HG03135 (cell line): ENCODE measurements around the gene P2RX7.

Source experiments
- ATAC-seq: cut with Tn5 transposase; IDR thresholded peaks from one replicate; pipeline ENCODE4 v1.9.1; 2021; ENCODE audit warnings: mild to moderate bottlenecking, moderate library complexity; ENCODE audit not compliant: unreplicated experiment

P2RX7 gene

GRCh38 chr12:121132601-121133481, at the start of gene P2RX7:
P2RX7 (plus strand) TSS chr12:121132876; CDS start chr12:121132971, 95 bp downstream.
- ATAC-seq = no peak

- no peak for ATAC-seq
Measured at GRCh38 chr12:121084229-121084628, 48.4 kb upstream of the P2RX7 start.

- ATAC-seq = no peak
Measured at GRCh38 chr12:121085069-121085468, 47.6 kb upstream of the P2RX7 start.

DNA sequence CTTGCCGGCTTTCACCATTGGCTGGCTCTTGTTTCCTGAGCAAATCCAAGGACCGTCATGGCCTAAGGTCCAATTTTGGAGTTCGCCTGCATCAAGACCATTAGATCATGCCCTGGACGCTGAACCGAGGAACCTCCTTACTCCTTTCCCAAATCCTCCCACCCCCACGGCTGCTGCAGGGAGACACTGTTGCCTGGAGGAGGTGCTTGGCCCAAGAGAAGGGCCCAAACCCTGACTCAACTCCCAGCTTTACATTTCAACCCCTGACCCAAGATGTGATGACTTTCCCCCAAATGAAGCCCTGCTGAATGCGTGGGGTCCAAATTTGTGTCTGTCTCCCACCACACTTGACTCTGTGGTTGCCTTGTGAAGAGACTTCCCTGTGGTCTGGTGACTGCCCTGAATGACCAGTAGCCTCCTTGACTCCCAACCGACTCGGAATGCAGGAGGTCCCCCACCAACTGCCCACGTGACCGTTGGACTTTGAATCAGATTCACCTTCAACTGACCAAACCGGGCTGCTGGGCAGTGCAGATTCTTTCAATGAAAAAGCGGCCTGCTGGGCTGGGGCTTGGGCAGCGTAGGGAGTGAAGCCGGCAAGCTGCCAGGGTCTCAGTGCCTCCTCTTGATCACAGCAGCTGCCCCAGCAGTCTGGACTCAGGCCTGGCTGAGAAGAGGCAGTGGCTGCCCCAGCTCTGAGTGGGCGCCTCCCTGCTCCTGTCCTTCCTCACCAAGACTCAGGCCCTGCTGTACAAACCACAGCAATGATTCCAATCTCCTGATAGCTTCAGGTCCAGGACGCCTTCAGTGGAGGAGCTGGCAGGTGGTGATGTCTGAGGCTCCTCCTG, 46.9 kb upstream of the P2RX7 start:
- no peak for ATAC-seq

DNA sequence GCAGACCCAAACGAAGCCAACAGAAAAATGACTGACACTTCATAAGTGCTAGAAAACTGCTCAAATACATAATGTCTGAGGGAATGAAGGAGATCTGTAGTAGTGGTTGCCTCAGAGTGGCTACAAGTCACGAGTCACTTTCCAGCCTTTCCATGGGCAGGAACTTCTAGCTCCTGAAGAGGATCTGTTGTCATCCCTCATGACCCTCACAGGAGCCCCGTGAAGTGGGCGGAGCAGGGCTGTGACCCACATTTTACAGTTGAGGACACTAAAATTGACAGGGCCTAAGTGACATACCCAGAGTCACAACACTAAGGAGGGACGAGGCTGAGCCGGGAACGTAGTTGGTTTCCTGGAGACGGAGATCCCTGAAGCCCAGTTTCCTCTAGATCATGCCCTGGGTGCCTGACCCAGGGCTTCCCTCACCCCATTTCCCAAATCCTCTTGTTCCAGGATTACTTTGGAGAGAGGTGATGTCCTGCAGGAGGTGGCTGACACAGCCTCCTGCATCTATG, 45.8 kb upstream of the P2RX7 start:
- ATAC-seq = no peak

DNA sequence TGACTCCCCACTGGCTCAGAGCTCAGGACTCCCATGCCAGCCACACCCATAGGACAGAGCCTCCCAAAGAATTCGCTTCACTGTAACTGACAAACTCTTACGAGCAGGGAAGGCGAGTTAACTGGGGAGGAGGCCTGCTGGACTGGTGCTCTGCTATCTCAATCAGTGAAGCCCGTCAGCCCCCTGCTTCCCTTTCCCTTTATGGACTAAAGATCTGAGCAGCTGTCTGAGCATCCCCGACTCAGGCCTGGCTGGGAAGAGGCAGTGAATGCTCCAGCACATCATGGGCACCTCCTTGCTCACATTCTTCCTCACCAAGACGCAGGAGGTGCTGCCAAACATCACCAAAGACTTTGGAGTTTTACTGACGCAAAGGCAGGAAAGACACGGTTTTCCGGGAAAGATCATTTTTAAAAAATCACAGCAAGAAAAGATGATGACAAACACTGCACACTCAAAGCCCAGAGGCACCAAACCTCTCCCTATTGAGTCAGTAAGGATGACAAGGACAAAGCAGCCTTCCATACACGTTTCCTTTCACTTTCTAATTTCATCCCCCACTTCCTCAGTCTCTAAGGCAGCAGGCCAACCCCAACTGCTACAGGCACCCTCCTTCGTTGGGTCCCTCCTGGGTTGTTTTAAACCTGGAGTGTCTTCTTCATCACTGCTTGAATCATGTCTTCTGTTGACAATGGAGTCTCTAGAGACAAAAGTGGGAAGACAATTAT, 45.0 kb upstream of the P2RX7 start:
- no peak for ATAC-seq

DNA sequence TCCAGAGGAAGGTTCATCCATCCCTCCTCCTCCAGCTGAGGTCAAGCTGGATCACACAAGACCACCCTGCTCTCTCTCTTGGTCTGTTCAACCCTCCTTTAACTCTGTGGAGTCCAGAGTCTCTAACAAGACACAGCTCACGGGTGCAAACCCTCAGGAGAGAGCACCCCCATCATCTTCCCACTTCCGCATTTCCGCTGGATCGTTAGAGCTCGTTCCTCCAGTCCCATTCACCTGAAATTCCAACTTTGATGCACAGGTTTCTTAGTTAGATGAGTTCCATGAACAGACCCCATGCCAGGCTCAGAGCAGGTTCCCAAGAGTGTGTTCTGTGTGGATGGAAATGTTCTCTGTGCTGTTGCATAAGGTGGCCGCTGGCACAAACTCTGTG, 44.5 kb upstream of the P2RX7 start:
- ATAC-seq = no peak

DNA sequence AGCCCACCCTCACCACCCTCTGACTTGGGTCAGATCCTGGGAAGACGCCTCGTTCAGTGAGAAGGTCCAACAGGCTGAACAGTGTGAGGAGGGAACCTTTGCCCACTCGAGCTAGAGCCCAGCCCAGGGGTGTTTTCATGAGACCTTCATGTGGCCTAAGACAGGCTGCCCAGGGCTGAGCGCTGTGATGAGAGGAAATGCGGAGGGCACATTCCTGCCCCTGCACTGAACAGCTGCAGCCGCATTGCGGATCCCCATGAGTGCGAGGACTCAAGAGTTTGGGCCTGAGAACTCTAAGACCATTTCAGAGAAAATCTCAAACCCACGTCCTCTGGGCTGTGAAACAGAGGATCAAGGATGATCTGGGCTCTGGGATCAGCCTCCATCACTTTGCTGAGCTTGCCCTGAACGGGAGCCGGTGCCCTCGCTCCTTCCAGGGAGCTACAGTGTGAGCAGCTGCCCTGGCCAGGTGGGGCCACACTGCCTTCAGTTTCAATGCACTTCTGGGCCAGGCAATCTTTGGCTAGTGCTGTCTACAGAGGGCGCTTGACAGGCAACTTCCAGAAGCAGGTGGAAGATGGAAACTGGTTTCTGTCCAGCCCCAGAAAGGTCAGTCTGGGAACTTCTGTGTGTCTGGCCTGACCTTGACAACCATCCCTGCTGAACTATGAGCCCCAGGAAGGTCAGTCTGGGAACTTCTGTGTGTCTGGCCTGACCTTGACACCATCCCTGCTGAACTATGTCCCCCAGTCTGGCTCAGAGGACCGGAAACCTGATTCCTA, 43.5 kb upstream of the P2RX7 start:
- ATAC-seq = no peak

DNA sequence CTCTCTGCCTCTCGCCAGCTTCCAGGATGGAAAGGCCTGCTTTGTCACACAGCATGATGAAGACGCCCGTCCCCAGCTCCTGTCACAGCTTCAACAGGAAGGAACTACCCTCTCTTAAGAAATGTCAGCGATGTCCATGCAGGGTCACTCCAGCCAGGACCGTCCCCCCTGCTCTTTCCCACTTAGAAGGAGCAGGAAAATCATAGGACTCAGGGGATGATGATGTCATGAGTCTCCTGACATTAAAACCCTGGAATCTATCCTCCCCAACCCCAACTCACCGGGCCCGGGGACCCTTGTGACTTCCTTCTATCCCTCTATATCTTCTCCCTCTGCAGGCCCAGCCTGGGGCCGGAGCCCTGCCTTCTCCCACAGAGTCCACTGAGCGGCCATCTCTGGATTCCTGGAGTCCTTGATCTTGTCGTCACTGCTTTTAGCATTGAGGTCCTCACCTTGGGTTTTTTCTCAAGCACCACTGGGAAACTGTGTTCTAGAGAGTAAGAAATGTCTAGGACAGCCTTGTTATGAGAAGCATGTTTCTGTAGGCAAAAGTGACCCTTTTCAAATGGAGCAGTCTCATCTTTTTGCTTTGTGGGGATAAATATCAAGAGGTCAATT, 42.8 kb upstream of the P2RX7 start:
- ATAC-seq = no peak

DNA sequence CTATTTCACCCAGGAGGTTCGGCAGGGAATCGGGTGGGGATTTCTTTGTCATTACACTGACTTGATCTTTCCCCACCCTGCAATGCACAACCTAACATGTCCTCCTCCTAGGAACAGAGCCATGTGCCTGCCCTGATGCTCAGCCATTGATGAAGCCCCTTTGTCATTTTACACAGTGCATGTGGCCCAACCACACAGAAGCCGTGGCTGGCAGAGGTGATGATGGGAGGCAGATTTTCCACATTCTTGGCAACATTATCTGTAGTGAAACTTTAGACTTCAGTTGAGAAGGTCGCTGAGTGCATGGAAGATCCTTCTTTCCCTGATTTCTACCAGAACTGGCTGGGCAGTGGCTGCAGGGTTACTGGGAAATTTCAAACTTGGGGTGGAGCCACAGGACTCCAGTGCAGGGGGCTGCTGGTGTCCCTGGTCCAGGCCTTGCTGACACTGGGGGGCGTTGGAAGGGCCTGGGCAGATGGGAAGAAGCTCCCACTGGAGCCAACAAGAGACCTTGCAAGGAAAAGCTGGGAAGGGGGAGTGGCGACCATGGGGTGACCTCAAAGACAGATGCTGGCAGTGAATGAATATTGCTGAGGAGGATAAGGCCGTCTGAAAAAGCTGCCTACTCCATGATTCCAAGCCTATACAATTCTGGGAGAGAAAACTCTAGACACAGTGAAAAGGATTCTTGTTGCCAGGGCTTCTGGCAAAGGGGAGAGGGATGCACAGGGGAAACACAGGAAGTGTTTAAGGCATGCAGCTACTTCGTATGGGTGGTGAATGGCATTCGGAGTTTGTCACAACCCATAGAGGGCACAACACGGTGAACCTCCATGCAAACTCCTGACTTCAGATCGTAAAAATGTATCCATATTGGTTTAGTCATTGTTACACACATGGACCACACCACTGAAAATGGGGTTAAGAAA, 41.8 kb upstream of the P2RX7 start:
- ATAC-seq = no peak

DNA sequence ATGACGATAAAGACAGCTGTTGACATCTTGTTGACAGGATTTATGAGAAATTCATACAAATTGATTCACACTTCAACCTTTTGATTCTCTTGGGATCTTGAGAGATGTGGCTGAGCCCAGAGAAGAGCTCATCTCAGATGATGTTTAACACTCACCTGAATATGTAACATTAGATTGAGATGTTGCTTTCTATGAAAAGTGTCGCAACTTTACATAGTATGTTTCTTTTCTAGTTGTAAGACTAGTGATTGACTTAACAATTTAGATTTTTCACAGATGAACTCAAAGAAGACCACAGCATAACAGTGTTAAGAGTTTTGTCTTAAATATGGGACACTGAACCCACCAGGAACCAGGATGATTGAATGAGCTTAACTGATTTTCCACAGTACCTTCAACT, 40.6 kb upstream of the P2RX7 start:
- no peak for ATAC-seq

DNA sequence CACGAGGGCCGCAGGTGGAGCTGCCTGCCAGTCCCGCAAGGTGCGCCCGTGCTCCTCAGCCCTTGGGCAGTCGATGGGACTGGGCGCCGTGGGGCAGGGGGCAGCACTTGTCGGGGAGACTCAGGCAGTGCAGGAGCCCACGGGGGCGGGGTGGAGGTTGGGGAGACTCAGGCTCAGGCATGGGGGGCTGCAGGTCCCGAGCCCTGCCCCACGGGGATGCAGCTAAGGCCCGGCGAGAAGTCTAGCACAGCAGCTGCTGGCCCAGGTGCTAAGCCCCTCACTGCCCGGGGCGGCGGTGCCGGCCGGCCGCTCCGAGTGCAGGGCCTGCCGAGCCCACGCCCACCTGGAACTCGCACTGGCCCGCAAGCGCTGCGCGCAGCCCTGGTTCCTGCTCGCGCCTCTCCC, 39.2 kb upstream of the P2RX7 start:
- ATAC-seq = no peak

DNA sequence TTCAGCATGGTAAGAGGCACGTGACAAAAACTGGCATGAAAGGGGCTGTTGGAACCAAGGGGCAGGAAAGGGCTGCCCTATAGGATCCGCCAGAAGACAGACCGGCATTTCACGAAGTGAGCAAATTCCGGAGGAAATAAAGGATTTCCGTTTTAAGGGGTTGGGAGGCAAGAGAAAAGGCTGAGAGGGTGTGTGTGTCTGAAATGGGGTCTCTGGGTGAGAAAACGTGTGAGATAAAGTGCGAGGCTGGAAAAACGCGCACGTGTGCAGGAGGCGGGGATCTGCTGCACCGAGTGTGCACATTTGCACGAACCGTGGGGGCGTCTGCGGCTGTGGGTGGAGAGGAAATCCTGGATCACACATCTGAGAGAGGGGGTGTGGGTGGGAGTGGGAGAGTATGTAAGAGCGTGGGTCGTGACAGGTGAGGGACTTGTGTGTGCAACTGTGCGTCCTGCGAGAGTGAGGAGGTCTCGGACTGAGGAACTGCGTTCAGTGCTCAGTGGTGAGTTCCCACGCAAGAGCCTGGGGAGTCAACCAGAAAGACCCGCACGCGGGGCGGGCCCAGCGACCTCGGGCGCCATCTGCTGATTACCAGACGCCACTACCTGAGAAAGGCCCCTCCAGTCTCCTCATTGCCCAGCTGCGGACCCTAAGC, 37.0 kb upstream of the P2RX7 start:
- no peak for ATAC-seq

- no peak for ATAC-seq
Measured at GRCh38 chr12:121096199-121096798, 36.4 kb upstream of the P2RX7 start.

DNA sequence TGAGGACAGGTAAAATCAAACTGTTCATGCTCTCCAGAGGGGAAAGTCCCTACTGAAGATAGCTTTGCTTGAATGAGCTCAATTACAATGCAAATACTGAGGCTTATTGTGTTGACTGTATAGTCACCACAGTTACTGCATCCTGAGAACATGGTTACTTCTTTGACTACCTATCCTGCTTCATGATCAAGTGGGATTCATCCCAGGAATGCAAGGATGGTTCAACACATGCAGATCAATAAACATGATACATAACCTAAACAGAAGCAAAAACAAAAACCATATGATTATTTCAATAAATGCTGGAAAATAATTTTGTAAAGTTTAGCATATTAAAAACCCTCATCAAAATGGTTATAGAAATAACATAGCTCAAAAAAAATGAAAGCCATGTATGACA, 32.9 kb upstream of the P2RX7 start:
- ATAC-seq = no peak

DNA sequence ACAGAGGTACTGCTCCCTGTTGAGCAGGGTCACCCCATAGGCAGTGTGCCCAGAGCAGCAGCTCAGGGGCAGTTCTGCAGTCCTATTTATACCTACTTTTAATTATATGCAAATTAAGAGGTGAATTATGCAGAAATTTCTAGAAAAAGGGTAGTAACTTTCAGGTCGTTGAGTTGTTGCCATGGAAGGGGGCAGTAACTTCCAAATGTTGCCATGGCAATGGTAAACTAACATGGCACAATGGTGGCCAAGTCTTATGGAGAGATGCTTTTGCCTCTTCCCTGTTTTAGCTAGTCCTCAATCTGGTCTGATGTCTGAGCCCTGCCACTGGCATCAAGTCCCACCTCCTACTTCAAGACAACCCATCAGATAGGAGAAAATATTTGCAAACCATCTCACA, 30.4 kb upstream of the P2RX7 start:
- ATAC-seq = no peak

GRCh38 chr12:121107681-121108080, 25.0 kb upstream of the P2RX7 start:
- ATAC-seq = no peak

DNA sequence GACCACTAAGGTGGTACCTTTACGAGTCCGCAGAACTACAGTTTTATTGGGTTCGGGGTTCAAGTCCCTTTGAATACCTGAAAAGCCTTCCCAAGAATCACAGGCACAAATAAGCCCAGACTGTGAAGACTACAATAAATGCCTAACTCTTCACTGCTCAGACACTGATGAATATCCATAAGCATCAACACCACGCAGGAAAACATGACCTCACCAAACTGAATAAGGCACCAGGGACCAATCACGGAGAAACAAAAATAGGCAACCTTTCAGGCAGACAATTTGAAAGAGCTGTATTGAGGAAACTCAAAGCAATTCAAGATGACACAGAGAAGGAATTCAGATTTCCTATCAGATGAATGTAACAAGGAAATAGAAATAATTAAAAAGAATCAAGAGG, 24.2 kb upstream of the P2RX7 start:
- ATAC-seq = no peak
